Stimulated activated CD8-positive, alpha-beta memory T cell treated with anti-CD3 and anti-CD28 coated beads, Interleukin-7, amount 100 ng/mL, for 24 hours (primary cell): ENCODE results near the gene MEIOB.
"Not testable (repeated sequence)": the region's sequence is repeated elsewhere in the genome, so short reads cannot be mapped to it uniquely, and the experiment has no call there.

ENCODE experiments used
- DNase-seq: peaks from one replicate; pipeline ENCODE4 v3.0.0-alpha.2; 2020; ENCODE audit warnings: low read depth

The MEIOB gene

DNA sequence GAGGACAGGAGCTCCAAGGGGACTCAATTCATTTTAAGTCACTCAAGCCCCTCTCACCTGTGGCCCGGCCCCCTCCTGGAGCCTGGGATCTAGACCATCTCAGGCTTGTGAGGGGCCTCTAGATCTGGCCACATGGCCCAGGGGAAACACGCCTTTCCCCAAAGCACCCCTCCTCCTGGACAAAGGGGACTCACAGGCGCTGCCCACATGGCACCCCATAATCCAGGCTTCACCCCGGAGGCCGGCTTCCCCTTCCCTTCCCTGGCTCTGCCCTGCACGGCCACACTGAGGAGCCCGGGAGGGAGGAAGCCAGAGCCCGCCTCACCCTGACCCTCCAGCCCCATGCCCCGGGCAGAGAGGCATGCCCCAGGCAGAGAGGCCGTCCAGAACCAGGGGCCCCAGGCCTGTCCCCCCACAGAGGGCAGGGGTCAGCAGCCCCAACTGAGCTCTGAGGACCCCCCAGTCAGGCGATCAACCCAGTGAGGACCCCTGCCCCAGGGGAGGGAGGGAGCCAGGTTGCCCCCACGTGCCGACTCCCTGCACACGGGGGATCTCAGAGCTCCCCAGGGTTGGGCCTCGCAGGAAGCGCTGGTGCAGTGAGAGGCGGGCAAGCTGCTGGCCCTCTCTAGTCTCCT, 35.4 kb upstream of the MEIOB start:
- no peak for DNase-seq

DNA sequence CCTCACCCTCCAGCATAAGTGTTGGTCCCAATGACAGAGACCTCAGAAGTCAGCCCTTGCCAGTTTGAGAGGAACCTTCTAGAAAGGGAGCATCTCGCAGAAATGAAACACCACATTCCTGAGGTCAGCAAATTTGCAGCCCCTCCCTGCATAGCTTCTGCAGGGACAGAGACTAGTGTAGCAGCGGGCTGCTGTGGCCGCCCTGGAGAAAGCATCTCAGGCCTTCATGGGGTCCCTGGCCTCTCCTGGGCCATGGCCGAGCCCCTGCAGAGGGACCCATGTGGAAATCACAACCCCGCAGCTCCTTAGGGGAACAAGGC, 34.8 kb upstream of the MEIOB start:
- DNase-seq, result no peak

DNA sequence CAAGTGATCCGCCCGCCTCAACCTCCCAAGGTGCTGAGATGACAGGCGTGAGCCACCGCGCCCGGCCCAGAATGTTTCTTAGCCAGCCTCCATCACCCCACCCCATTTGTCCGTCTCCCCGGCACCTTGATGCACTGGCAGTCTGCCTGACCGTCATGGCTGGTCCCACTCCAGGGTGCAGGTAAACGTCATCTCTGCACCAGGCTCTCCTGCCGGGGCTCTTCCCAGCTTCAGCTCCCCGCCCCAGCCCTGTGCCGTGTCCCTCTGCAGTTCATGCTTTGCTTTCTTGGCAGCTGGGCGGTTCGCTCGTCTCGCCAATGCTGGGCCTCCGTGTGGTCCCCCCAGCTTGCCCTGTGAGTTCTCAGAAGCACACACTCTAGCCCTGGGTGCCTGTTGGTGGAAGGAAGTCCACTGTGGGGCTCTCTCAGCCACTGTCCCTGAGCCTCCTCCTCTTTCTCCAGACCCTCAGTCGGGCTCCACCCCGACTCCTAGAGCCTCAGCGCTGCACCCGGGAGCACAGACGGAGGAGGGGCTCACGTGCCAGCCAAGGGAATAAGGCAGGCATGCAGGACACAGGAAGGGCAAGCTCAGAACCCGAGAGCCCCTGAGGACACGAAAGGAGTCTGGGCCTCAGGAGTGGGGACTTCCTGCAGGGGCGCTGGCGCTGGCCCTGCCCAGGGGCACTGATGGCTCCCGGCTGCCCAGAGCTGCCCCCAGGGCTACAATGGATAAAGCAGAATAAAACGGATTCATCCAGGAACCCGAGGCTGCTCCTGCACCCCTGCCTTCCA, 34.3 kb upstream of the MEIOB start:
- no peak for DNase-seq

DNA sequence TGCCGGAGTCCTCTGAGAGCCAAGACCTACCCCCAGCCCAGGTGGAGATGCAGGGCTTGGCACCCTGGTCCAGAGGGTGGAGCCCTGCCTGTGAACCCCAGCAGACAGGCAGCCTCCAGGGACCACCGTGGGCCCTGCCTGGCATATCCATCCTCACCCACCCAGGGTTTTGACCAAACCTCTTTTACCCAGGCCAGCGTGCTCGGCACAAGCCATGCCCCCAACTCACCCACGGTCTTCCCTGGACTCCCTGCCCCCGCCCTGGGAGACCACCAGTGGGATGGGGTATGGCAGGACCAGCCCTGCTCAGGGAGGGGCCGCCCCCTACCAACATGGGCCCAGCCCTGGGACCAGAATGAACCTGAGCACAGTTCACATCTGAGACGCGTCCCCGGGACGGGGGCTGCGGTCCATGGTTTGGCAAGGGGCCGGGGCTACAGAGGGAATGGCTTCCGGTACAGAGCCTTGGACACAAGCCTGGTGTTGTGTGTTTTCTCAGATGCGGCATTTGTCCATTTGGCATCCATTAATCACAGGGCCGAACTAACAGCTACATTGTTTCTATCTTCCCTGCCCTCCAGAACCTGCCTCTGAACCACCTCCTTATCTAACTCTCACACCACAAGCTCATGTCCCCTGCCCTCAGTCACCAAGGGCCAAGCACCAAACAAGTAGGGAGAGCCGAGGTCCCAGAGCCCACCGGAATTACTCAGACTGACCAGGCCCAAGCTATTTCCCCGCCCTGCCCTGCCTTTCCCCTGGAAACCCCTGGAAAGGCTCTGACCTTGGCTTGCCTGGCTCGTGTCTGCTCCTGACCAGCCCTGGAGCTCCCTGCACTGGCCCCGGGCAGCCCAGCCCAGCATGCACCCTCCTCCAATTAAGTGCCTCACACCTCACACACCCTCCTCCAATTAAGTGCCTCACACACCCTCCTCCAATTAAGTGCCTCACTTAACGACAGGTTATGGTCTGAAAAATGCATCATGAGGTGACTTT, 32.2 kb upstream of the MEIOB start:
- DNase-seq, result no peak

DNA sequence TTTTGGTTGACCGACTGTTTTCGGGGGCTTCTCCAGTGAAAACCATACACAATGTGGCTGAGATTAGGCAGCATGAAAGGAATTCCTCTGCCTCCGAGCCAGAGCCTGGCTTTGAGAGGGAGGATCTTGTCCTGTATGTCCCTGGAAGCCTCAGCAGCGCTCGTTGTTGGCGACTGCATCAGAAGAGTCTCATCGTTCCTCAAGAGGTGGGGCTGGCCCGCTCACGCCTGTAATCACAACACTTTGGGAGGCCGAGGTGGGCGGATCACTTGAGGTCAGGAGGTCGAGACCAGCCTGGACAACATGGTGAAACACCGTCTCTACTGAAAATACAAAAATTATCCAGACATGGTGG, 31.2 kb upstream of the MEIOB start:
- no peak for DNase-seq

DNA sequence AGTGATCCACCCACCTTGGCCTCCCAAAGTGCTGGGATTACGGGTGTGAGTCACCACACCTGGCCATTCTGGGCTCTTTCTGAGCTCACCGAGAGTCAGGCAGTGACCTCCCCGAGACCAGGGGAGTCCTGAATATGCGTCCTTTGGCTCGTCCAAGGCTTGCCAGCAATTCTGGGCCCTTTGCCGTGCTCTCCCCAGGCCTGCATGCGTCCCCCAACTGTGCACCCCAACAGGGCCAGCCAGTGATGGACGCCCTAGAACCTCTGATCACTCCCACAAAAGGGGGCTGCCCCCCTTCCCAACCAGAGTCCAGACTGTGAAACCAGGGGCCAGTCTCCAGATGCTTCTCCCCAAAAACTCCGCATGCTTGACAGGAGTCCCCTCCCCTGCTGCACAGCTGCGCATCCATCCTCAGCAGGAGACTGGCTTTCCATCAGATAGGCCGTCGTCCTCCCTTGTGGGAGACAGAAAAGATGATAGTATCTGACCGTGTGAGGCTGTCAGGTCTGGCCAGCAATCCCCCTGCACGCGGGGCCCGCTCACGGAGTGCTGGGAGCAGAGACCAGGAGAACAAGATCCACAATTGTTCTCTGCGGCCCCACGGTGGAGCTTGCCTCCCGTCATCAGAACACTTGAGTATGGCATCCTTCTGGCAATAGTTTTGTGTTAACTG, 30.7 kb upstream of the MEIOB start:
- no peak for DNase-seq

DNA sequence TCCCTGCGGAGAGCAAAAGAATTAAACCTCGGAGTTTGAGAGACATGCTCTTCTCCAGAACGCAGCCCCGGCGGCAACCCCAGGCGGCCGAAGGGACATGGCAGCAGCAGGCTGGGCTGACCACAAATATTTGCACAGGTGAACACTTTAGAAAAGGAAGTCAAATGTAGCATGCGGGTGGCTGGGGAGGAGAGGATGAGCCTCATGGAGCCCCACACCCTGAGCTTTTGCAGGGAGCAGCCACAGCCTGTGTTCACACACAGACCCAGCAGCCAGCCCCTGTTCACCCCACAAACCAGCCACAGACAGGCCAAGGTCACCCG, 28.4 kb upstream of the MEIOB start:
- no peak for DNase-seq

DNA sequence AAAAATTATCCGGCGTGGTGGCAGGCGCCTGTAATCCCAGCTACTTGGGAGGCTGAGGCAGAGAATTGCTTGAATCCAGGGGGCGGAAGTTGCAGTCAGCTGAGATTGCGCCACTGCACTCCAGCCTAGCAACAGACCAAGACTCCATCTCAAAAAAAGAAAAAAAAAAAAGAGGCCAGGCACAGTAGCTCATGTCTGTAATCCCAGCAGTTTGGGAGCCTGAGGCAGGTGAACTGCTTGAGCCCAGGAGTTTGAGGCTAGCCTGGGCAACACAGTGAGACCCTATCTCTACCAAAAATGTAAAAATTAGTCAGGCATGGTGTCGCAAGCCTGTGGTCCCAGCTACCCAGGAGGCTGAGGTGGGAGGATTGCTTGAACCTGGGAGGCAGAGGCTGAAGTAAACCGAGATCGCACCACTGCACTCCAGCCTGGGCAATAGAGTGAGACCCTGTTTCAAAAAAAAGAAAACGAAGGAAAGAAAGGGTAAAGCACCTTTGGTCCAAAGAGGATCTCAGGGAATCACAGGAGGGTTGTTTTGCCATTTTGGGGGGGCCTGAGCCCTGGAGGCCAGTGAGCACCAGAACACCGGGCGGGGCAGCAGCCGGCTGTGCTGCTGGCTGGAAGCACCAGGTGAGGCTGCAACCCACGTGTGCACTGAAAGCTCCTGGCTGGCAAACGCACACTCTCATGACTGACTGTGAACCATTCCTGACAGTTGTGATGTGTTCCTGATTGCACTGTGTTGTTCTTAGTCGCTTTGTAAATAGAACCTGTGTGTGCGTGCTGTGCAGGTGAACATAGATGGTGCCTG, 27.9 kb upstream of the MEIOB start:
- no peak for DNase-seq

DNA sequence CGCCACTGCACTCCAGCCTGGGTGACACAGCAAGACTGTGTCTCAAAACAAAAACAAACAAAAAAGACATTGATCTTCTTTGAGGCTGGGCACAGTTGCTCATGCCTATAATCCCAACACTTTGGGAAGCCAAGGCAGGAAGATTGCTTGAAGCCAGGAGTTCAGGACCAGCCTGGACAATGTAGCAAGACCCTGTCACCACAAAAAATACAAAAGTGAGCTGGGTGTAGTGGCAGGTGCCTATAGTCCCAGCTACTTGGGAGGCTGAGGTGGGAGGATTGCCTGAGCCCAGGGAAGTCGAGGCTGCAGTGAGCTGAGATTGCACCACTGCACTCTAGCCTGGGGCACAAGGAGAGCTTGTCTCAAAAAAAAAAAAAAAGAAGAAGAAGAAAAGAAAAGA, 25.7 kb upstream of the MEIOB start:
- not testable (repeated sequence) for DNase-seq

DNA sequence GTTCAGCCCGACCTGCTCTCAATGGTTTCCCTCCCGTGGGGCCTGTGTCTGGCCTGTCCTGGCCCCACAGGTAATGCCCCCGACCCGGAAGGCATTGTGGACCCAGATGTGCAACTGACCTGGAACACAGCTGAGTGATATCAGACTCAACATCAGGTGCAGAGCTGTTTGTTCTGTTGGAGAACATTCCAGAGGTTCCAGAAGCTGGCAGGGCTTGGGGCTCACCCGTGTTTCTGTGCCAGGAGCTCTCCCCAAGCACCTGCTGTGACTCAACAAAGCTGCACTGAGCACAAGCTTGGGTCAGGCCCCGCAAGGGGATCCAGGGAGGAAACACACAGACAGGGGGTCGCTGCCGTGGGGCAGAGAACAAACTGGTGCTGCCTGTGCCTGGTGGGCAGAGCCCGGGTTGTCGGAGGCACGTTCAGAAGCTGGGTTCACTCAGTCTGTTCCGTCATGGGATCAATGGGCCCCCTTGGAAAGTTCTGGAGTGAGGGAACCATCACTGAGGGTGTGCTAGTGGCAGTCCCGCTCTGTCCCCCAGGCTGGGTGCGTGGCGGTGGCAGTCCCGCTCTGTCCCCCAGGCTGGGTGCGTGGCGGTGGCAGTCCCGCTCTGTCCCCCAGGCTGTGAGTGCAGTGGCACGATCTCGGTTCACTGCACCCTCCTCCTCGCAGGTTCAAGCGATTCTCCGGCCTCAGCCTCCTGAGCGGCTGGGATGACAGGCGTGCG, 24.1 kb upstream of the MEIOB start:
- no peak for DNase-seq

DNA sequence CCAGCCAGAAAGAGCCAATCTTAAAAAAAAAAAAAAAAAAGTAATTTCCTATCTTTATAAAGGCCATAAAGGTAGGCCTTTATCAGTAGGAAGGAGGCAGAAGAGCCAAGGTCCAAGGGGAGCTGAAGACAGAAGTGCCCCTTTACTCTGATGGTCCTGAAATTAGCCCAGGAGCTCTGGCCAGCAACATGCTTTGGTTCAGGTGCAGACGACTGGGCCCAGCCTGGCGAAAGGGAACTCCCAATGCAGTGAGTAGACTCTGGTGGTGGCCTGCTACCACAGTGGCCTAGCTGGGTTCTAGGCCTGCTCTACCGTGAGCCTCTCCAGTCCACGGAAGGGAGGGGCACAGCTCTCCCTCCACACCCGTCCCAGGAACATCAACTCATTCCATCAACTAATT, 23.1 kb upstream of the MEIOB start:
- DNase-seq, result no peak

DNA sequence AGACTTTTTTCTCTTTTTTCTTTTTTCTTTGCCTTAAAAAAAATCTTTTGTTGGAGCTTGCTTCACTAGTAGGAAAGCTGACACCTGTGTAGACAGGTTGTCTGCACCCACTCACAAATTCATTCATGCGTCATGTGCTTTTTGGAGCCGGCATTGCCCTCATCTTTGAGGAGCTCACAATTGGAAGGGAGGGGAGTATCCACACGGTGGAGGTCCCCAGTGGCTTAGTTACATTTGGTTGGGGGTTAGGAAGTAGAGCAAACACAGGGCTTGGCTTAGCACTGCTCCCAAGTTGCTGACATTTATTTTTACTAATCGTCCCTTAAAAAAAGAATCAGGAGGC, 18.7 kb upstream of the MEIOB start:
- no peak for DNase-seq

DNA sequence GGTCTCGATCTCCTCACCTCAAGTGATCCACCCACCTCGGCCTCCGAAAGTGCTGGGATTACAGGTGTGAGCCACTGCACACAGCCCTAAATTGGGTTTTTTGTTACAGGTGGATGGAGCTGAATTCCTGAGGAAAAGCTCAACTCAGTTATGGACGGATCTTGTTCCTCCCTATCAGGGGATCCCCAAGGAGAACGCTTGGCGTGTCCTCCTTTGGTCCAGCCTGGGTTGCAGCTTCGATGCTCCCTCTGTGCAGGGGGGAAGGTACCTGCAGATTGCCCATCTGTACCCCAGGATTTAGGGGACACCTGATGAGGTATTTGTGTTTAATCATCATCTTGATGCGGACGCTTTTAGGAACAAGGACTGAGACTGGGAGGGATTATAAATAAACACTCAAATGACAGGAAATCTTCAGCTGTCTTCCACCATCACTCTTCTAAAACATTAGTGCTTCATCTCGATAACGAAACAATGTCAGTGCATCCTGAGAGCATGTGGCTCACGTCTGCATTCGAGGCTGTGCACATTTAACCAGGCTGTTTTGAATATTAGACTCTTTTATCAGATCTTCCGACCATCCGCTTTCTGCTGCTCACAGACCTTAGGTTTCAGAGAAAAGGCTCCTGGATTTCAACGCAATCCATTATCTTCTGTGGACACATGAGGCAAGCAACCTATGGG, 18.2 kb upstream of the MEIOB start:
- no peak for DNase-seq

DNA sequence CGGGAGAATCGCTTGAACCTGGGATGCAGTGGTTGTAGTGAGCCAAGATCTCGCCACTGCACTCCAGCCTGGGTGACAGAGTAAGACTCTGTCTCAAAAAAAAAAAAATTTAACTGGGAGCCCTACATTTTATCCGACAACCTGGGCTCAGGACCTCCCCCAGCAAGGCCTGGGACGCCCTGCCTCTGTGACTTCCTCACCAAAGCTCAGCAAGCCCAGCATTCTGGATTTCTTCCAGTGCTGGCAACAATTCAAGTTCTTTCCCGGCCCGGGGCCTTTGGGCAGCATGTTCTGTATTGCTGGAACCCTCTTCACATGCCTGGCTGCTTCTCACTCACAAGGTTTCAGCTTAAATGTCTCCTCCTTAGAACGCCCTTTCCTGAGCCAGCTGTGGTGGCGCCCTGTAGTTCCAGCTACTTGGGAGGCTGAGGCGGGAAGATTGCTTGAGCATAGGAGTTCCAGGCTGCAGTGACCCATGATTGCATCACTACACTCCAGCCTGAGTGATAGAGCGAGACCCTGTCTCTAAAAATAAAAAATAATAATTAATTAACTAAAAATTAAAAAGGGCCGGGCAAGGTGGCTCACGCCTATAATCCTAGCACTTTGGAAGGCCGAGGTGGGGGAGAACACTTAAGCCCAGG, 15.9 kb upstream of the MEIOB start:
- no peak for DNase-seq

DNA sequence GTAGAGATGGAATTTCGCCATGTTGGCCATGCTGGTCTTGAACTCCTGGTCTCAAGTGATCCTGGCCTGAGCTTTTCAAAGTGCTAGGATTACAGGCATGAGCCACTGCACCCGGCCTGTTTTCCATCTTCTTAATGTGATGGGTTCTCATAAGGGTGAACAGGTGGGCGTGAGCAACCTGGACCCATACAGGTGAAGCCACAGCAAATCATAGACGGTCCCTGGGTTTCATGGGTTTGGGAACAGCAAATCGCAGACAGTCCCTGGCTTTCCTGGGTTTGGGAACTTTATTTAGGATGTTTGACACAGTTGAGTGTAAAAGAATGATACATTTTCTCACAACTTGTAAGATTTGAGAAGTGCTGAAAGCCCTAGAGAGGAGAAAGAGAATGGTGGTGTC, 12.9 kb upstream of the MEIOB start:
- DNase-seq, result no peak

DNA sequence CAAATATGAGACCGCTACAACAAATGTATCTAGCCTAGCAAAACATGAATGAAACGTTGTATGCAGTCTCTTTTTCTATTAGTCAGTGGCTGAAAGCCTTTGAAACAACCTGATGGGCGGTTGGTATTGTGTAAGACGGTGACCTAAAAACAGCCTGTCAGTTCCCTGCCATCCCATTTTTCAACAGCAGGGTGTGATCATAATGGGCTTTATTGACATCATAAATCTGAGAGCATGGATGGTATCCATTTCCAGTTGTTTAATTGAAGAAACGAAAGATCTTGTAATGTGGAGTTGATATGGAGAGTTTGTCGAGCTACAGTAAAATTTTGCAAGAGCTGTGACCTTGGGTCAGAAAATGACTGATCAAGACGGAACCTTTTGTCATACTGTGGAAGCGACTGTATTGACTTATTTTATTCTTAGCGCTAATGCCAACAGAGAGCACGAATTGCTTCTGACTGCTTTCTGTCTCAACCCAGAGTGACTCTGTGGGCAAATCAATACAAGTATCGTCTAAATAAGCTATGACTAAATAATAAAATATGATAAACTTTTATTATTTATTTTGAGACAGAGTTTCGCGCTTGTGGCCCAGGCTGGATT, 12.3 kb upstream of the MEIOB start:
- no peak for DNase-seq

DNA sequence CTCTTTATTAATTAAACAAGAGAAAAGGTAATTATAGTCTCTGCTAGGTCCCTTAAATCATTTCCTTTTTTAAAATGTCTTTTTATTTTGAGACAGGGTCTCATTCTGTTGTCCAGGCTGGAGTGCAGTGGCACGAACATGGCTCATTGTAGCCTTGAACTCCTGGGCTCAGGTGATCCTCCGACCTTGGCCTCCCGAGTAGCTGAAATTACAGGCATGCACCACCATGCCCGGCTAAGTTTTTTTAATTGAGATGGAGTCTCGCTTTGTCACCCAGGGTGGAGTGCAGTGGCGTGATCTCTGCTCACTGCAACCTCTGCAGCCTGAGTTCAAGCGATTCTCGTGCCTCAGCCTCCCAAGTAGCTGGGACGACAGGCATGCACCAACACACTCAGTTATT, 9.2 kb upstream of the MEIOB start:
- DNase-seq, result not testable (repeated sequence)

DNA sequence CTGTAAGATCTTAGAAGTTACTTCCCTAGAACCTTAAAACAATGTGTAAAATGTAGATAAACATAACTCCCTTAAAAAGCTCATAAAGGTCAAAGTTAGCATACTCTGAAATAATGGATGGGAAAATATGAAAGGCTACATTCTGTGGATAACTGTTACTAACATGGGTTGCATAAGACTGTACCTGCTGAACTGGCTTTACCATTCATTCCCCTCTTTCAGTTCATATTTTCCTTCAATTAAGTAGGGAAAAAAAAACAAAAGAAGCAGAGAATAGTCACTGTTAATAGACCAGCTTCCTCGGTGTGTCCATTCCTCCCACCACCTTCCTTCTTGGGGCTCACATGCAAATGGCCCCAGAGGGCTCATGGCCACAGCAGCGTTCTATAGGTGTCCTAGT, 7.5 kb upstream of the MEIOB start:
- DNase-seq, result no peak

DNA sequence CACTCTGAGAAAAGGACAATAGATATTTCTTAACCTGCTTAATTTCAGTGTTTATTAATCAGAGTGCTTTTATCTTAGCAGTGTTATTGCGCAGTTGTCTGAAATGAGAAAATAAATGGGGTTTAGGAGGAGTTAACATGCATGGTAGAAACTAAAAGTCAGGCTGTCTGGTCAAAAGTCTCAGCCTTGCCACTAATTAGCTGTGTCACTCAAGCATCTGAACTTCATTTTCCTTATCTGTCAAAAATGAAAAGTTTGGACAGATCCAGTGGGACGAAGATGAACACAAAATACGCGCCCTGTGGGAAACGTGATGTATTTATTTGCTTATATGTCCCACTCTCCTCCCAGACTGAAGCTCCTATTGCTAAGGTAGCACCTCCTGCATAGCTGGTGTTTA, 6.3 kb upstream of the MEIOB start:
- no peak for DNase-seq

DNA sequence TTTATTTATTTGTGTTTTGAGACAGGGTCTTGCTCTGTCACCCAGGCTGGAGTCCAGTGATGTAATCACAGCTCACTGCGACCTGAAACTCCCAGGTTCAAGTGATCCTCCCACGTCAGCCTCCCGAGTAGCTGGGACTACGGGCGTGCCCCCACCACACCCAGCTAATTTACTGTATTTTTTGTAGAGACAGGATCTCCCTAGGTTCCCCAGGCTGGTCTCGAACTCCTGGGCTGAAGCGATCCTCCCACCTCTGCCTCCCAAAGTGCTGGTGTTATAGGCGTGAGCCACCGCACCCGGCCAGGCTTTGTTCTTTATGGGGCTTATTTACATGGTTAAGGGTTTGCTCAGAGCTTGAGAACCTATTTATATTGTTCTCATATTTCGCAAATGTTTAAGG, 5.8 kb upstream of the MEIOB start:
- DNase-seq, result no peak
